Cardiac muscle cell (in vitro differentiated cells and primary cell): ENCODE data around the gene NTNG2. TPM values are rescaled to one million over a fixed set of nuclear protein-coding genes. Genes with fewer than 3 reads are reported as not detected.

ENCODE experiments used
- DNase-seq, 2 donors: peaks; one replicate each; pipeline versions ENCODE4 v3.0.0 to v3.0.0-alpha.2; 2010 to 2017; ENCODE audit warnings: low read depth in 1 of 2, low spot score in 1 of 2
- H3K27ac ChIP-seq: fragments of 200-600 bp; sonication (generic); 2 replicates; pipeline ENCODE4 v1.5.1; 2016
- H3K27me3 ChIP-seq: fragments of 200-600 bp; sonication (generic); 2 replicates; pipeline ENCODE4 v1.6.0; 2016; ENCODE audit warnings: control low read depth
- H3K36me3 ChIP-seq: fragments of 200-600 bp; sonication (generic); 2 replicates; pipeline ENCODE4 v1.5.1; 2016; ENCODE audit warnings: control low read depth
- H3K4me1 ChIP-seq: fragments of 200-600 bp; sonication (generic); 2 replicates; pipeline ENCODE4 v1.8.1; 2017; ENCODE audit warnings: low read depth, mild to moderate bottlenecking, mixed run types
- H3K4me3 ChIP-seq: fragments of 200-600 bp; sonication (generic); 2 replicates; pipeline ENCODE4 v1.5.1; 2016; ENCODE audit warnings: mild to moderate bottlenecking
- H3K9me3 ChIP-seq: fragments of 200-600 bp; sonication (generic); 2 replicates; pipeline ENCODE4 v1.5.1; 2017; ENCODE audit warnings: low read depth, mild to moderate bottlenecking, control low read depth
- polyA plus RNA-seq: library from polyadenylated mRNA; unstranded; fragments of >200 nt; fragmentation: Nextera tagmentation; extraction: Ambion mirVana; gene quantifications from 2 replicates; pipeline ENCODE4 v1.2.1, GENCODE V29; 2016
- total RNA-seq: library from RNA; depleted of rRNA; stranded (reverse); fragments of >200 nt; gene quantifications from 2 replicates; pipeline ENCODE4 v1.2.3, GENCODE V29; 2016
- TF ChIP-seq, protein P1 (sequence below): IDR thresholded peaks from 2 replicates; pipeline ENCODE4 v1.5.1; 2012; ENCODE audit warnings: low read depth, mild to moderate bottlenecking, low read length

NTNG2 gene
- total and polyA plus RNA-seq, 2 experiments from 2014 or later, result 1.7 to 3.5 TPM

DNA sequence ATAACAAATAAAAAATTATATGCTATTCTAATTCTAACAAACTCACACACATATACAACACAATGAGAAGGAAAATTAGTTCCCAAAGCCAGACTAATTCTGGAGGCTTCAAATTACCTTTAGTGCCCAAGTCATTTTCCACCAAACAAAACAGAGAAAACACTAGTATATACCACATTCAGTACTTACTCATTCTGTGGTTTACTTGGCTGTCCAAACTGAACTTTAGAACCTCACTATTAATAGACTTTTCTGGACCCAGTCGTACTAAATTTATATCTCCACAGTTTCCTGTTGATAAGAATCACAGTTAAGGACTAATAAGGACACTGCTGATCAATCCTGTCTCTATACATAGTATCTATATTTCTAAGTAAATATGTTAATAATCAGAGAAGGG lies 126.5 kb downstream of the NTNG2 start:
- Histone ChIP-seq H3K4me3 (no peak overlapping the region), H3K4me1 (peaks cover 43% of the 10 kb centered on the region), H3K27me3 (no peaks in the 10 kb centered on the region), H3K27ac (peak overlapping the region; percentile 95), H3K36me3 (peaks cover 20% of the 10 kb centered on the region), H3K9me3 (no peaks in the 10 kb centered on the region)
- TF ChIP-seq, protein P1, sequence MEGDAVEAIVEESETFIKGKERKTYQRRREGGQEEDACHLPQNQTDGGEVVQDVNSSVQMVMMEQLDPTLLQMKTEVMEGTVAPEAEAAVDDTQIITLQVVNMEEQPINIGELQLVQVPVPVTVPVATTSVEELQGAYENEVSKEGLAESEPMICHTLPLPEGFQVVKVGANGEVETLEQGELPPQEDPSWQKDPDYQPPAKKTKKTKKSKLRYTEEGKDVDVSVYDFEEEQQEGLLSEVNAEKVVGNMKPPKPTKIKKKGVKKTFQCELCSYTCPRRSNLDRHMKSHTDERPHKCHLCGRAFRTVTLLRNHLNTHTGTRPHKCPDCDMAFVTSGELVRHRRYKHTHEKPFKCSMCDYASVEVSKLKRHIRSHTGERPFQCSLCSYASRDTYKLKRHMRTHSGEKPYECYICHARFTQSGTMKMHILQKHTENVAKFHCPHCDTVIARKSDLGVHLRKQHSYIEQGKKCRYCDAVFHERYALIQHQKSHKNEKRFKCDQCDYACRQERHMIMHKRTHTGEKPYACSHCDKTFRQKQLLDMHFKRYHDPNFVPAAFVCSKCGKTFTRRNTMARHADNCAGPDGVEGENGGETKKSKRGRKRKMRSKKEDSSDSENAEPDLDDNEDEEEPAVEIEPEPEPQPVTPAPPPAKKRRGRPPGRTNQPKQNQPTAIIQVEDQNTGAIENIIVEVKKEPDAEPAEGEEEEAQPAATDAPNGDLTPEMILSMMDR, result no peak
- peak in 1 of 2 donors; percentile 41 for DNase-seq

DNA sequence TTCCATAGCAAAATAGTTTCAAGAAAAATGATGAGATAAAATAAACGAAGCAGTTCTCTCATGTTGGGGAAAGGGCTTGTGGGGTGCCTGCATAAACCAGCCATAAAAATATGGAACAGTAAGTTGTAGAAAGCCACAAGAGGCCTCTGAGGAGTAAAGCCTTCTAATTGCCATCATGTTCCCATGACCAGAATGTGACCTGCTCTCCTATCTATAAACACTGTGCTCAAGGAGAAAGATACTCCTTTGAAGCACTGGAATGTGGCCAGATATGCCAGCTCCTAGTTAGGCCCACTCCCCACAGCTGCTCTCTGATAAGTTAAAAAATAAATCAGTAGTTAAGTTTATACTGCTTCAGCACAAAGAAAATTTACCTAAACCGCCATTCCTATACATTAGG lies 127.1 kb downstream of the NTNG2 start:
- H3K36me3 ChIP-seq, result peaks cover 20% of the 10 kb centered on the region
- H3K9me3 ChIP-seq, result no peaks in the 10 kb centered on the region
- no peaks in the 10 kb centered on the region for H3K27me3 ChIP-seq
- TF ChIP-seq, protein P1, result no peak
- peak; percentile 6 to 85 for DNase-seq
- H3K4me3 ChIP-seq, result no peak overlapping the region
- peaks cover 37% of the 10 kb centered on the region for H3K4me1 ChIP-seq
- H3K27ac ChIP-seq, result peak overlapping the region; percentile 95

DNA sequence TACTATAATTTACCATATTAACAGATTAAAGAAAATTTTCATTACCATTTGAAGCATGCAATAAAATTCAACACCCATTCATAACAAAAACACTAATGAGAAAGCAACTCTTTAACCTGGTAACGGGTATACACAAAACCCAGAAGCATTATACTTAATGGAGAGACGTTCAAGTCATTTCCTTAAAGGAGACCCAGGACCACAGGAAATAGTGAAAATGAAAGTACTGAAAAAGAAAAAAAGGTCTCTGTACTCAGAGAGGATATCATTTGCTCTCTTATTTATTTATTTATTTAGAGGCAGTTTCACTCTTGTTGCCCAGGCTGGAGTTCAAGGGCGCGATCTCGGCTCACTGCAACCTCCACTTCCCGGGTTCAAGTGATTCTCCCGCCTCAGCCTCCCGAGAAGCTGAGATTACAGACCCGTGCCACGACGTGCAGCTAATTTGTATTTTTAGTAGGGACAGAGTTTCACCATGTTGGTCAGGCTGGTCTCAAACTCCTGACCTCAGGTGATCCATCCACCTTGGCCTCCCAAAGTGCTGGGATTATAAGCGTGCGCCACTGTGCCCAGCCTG lies 131.4 kb downstream of the NTNG2 start:
- no peak for DNase-seq
- Histone ChIP-seq H3K9me3 (no peaks in the 10 kb centered on the region), H3K27ac (no peak overlapping the region), H3K4me3 (no peak overlapping the region), H3K27me3 (no peaks in the 10 kb centered on the region), H3K4me1 (peaks cover 29% of the 10 kb centered on the region), H3K36me3 (peaks cover 27% of the 10 kb centered on the region)
- TF ChIP-seq, protein P1, result no peak

Other genes starting within 250 kb of the NTNG2 start
- gene MED27, start 82.2 kb upstream of the NTNG2 start, total RNA-seq, result 18.3 and 30.2 TPM in 2 replicates
- 50.9 and 69.2 TPM in 2 replicates for gene MED27, start 82.2 kb upstream of the NTNG2 start, polyA plus RNA-seq
- 34.0 and 35.1 TPM in 2 replicates for gene SETX, start 192.9 kb downstream of the NTNG2 start, total RNA-seq
- gene SETX, start 192.9 kb downstream of the NTNG2 start, polyA plus RNA-seq, result 9.7 and 16.2 TPM in 2 replicates
- gene TTF1, start 244.8 kb downstream of the NTNG2 start, total RNA-seq, result 10.9 and 19.3 TPM in 2 replicates
- gene TTF1, start 244.8 kb downstream of the NTNG2 start, polyA plus RNA-seq, result 8.8 and 9.1 TPM in 2 replicates
- gene CFAP77, start 248.2 kb downstream of the NTNG2 start, total RNA-seq, result 1.5 and 2.3 TPM in 2 replicates
- 0.46 and 1.2 TPM in 2 replicates for gene CFAP77, start 248.2 kb downstream of the NTNG2 start, polyA plus RNA-seq